ENCODE data around the gene TNNT2. TPM values are rescaled to one million over a fixed set of nuclear protein-coding genes. Genes with fewer than 3 reads are reported as not detected.
A peak's percentile ranks its signal among the peaks of the same experiment; 100 is the strongest.

The TNNT2 gene
- 3.9 TPM for total RNA-seq

- peak; percentile 20 for ATAC-seq
These were observed at the start of gene TNNT2 for GRCh38 chr1:201377611-201378092. TNNT2 (minus strand) TSS chr1:201377680; CDS start chr1:201373254, 4,426 bp downstream.

- ATAC-seq, result no peak
These were observed 49.2 kb upstream of the TNNT2 start for GRCh38 chr1:201426479-201427310.

- no peak for ATAC-seq
These were observed 46.7 kb upstream of the TNNT2 start for GRCh38 chr1:201424146-201424545.

- ATAC-seq, result no peak
These were observed 46.2 kb upstream of the TNNT2 start for GRCh38 chr1:201423655-201424054.

- ATAC-seq, result no peak
These were observed 45.1 kb upstream of the TNNT2 start for GRCh38 chr1:201422436-201423030.

GRCh38 chr1:201422026-201422425 lies 44.5 kb upstream of the TNNT2 start:
- ATAC-seq, result no peak

- no peak for ATAC-seq
These were observed 43.6 kb upstream of the TNNT2 start for GRCh38 chr1:201421041-201421440.

GRCh38 chr1:201420608-201421002 lies 43.1 kb upstream of the TNNT2 start:
- no peak for ATAC-seq

- no peak for ATAC-seq
These were observed 42.5 kb upstream of the TNNT2 start for GRCh38 chr1:201419746-201420607.

GRCh38 chr1:201419256-201419655 lies 41.8 kb upstream of the TNNT2 start:
- no peak for ATAC-seq

GRCh38 chr1:201418461-201418860 lies 41.0 kb upstream of the TNNT2 start:
- ATAC-seq, result no peak

GRCh38 chr1:201414051-201414738 lies 36.7 kb upstream of the TNNT2 start:
- ATAC-seq, result no peak

- ATAC-seq, result no peak
These were observed 33.8 kb upstream of the TNNT2 start for GRCh38 chr1:201411292-201411691.

GRCh38 chr1:201409440-201409839 lies 32.0 kb upstream of the TNNT2 start:
- ATAC-seq, result no peak

- ATAC-seq, result no peak
These were observed 31.3 kb upstream of the TNNT2 start for GRCh38 chr1:201408834-201409200.

- peak; percentile 69 for ATAC-seq
These were observed 30.8 kb upstream of the TNNT2 start for GRCh38 chr1:201408176-201408833.

GRCh38 chr1:201406831-201407406 lies 29.4 kb upstream of the TNNT2 start:
- ATAC-seq, result peak; percentile 90

- ATAC-seq, result no peak
These were observed 28.0 kb upstream of the TNNT2 start for GRCh38 chr1:201405484-201405831.

- no peak for ATAC-seq
These were observed 27.4 kb upstream of the TNNT2 start for GRCh38 chr1:201404722-201405483.

GRCh38 chr1:201404055-201404454 lies 26.6 kb upstream of the TNNT2 start:
- ATAC-seq, result no peak

- no peak for ATAC-seq
These were observed 25.9 kb upstream of the TNNT2 start for GRCh38 chr1:201403359-201403758.
